GM12878 (cell line): ENCODE data around the gene ULK4.

Experiments used
- ATF2 ChIP-seq: IDR thresholded peaks from 2 replicates; pipeline ENCODE4 v1.6.1; 2012; ENCODE audit warnings: low read length, inconsistent platforms
- ATF3 ChIP-seq: IDR thresholded peaks from 2 replicates; pipeline ENCODE4 v1.6.1; 2011; ENCODE audit warnings: low read depth, mild to moderate bottlenecking, low read length, moderate library complexity, borderline replicate concordance; ENCODE audit errors: extremely low read depth
- CBFB ChIP-seq: IDR thresholded peaks from 2 replicates; pipeline ENCODE4 v1.6.1; 2016; ENCODE audit warnings: antibody characterized with exemption, low read depth
- CREM ChIP-seq: IDR thresholded peaks from 2 replicates; pipeline ENCODE4 v1.6.1; 2014; ENCODE audit warnings: antibody characterized with exemption, low read depth
- CTCF ChIP-seq, 3 experiments: IDR thresholded peaks in 2 of 3; conservative IDR thresholded peaks in 1 of 3; 2 replicates each; pipeline ENCODE4 v1.5.1; 2011; ENCODE audit warnings: low read depth in 3 of 3, low read length in 3 of 3, mild to moderate bottlenecking in 3 of 3, control low read depth in 2 of 3, moderate library complexity in 2 of 3, inconsistent platforms in 1 of 3, mixed read lengths in 1 of 3; ENCODE audit not compliant: control insufficient read depth in 2 of 3, insufficient read depth in 1 of 3; ENCODE audit errors: extremely low read depth in 1 of 3
- ELK1 ChIP-seq: IDR thresholded peaks from 2 replicates; pipeline ENCODE4 v1.6.1; 2012; ENCODE audit warnings: low read depth, low read length, improper control_type of control experiment
- EZH2 ChIP-seq: IDR thresholded peaks from 2 replicates; pipeline ENCODE4 v1.6.1; 2012; ENCODE audit warnings: low read depth, mild to moderate bottlenecking, control low read depth, inconsistent platforms, low read length, borderline replicate concordance; ENCODE audit not compliant: control insufficient read depth
- IKZF1 ChIP-seq: fragments of 450-650 bp; conservative IDR thresholded peaks from 2 replicates; pipeline ENCODE4 v1.6.1; 2017; ENCODE audit warnings: antibody characterized with exemption, mild to moderate bottlenecking
- MAX ChIP-seq: IDR thresholded peaks from 2 replicates; pipeline ENCODE4 v1.6.1; 2012; ENCODE audit warnings: low read depth, low read length, improper control_type of control experiment
- RFX5 ChIP-seq: IDR thresholded peaks from 2 replicates; pipeline ENCODE4 v1.6.1; 2011; ENCODE audit warnings: low read depth, low read length, improper control_type of control experiment
- SMC3 ChIP-seq: IDR thresholded peaks from 2 replicates; pipeline ENCODE4 v1.6.1; 2011; ENCODE audit warnings: low read length, improper control_type of control experiment, borderline replicate concordance
- SP1 ChIP-seq: IDR thresholded peaks from one replicate; pipeline ENCODE4 v1.6.1; 2011; ENCODE audit warnings: low read depth, low read length

GRCh38 chr3:41847679-41848078, 114.2 kb downstream of the ULK4 start:
- no peak for TF ChIP-seq ATF2
- no peak for TF ChIP-seq CTCF (IDR thresholded peaks at IDR 0.05 in 2 of 3, conservative IDR thresholded peaks at IDR 0.05 in 1 of 3; ENCODE audit: control insufficient read depth in 2 of 3, extremely low read depth in 1 of 3, insufficient read depth in 1 of 3, low read depth in 3 of 3, low read length in 3 of 3)
- TF ChIP-seq SMC3: no peak
- no peak for TF ChIP-seq ELK1
- no peak for TF ChIP-seq CREM
- no peak for TF ChIP-seq ATF3
- no peak for TF ChIP-seq RFX5
- no peak for TF ChIP-seq EZH2
- no peak for TF ChIP-seq CBFB
- no peak for TF ChIP-seq MAX
- no peak for TF ChIP-seq IKZF1
- TF ChIP-seq SP1: no peak
